ENCODE data around the gene HS2ST1. TPM values are rescaled to one million over a fixed set of nuclear protein-coding genes. Genes with fewer than 3 reads are reported as not detected.

The HS2ST1 gene
- total RNA-seq, 1 experiment from 2014 or later, result 30.1 TPM

GRCh38 chr1:86926883-86927282 lies 12.4 kb downstream of the HS2ST1 start (continued):
- TF ChIP-seq CTCF (IDR thresholded peaks at IDR 0.05 in 2 of 3, conservative IDR thresholded peaks at IDR 0.05 in 1 of 3; ENCODE audit: borderline replicate concordance in 1 of 3, insufficient read depth in 1 of 3, low read depth in 2 of 3, low read length in 2 of 3) (no peak), RAD21 (IDR thresholded peaks at IDR 0.05; ENCODE audit: low read depth) (no peak), YY1 (IDR thresholded peaks at IDR 0.05; ENCODE audit: extremely low read depth, insufficient replicate concordance, low read depth, low read length) (no peak), ZNF274 (IDR thresholded peaks at IDR 0.05; ENCODE audit: low read depth, low read length) (no peak), TCF7L2 (IDR thresholded peaks at IDR 0.05; ENCODE audit: borderline replicate concordance, extremely low read depth, insufficient read depth, insufficient read length) (no peak)

DNA sequence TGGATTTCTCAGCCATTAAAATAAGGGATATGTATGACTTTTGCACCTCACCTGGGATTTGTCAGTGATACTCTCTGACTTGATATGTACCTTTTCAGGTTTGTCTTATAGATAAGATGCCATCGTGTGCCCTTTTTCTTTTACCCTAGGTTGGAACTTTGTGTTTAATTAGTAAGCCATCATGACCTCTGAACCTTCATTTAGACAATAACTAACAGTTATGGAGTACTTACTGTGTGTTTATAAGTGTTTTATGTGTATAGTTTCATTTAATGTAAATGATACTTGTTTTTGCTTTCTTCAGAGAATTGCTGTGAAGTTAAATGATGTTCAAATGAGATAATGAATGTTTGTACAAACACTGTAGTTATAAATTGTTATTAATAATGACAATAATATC lies 14.4 kb downstream of the HS2ST1 start:
- DNase-seq (ENCODE audit: low read depth, low spot score) (no peak), ATAC-seq (no peak)
- no peak overlapping the region for H3K9ac ChIP-seq (ENCODE audit: low read length)
- no peaks in the 10 kb centered on the region; a peak in 1 of 4 replicates for H3K9me3 ChIP-seq (ENCODE audit: control insufficient read depth in 1 of 2, insufficient read depth in 1 of 2, low read depth in 1 of 2, low read length in 2 of 2)
- H4K20me1 ChIP-seq (ENCODE audit: insufficient read depth), result peaks cover 4% of the 10 kb centered on the region; the same call in 1 of the 2 replicates
- no TSS peak for BruUV-seq (replicated peaks)
- no peaks in the 10 kb centered on the region for H3K4me1 ChIP-seq (ENCODE audit: control insufficient read depth in 1 of 2, insufficient read depth in 2 of 2, low read length in 2 of 2)
- no peak overlapping the region for H2AFZ ChIP-seq (ENCODE audit: low read depth, low read length, poor library complexity, severe bottlenecking)
- POLR2A ChIA-PET, result no interaction called here
- H3K79me2 ChIP-seq (ENCODE audit: insufficient read depth, low read length), result peaks cover 65% of the 10 kb centered on the region
- no peak overlapping the region for H3K27ac ChIP-seq (ENCODE audit: low read depth, low read length)
- intact Hi-C loops (cut with micrococcal nuclease), result no loop called here
- no peaks in the 10 kb centered on the region for H3K9me2 ChIP-seq (ENCODE audit: insufficient read depth)
- no peak overlapping the region for H3K4me2 ChIP-seq (ENCODE audit: low read length)
- CTCF ChIA-PET, result no interaction called here
- H3K36me3 ChIP-seq (ENCODE audit: control insufficient read depth in 1 of 2, insufficient read depth in 2 of 2, low read length in 2 of 2), result no peaks in the 10 kb centered on the region
- no peaks in the 10 kb centered on the region for H3K27me3 ChIP-seq (ENCODE audit: insufficient read depth, low read length)
- RAD21 ChIA-PET (ENCODE audit: low non-redundant PET in 1 of 2, low total read pairs in 2 of 2, uncharacterized antibody in 2 of 2, unreplicated experiment in 2 of 2), result no interaction called here
- H3K4me3 ChIP-seq (replicated peaks in 1 of 2; ENCODE audit: low read depth in 1 of 2, low read length in 2 of 2), result no peak overlapping the region
- no peak for TF ChIP-seq MAX (IDR thresholded peaks at IDR 0.05)
- no peak for TF ChIP-seq CEBPB (IDR thresholded peaks at IDR 0.05; ENCODE audit: low read depth)
- TF ChIP-seq EZH2phosphoT487 (IDR thresholded peaks at IDR 0.05; ENCODE audit: borderline replicate concordance), result no peak
- TF ChIP-seq CTCF (IDR thresholded peaks at IDR 0.05 in 2 of 3, conservative IDR thresholded peaks at IDR 0.05 in 1 of 3; ENCODE audit: borderline replicate concordance in 1 of 3, insufficient read depth in 1 of 3, low read depth in 2 of 3, low read length in 2 of 3), result no peak
- no peak for TF ChIP-seq REST (IDR thresholded peaks at IDR 0.05; ENCODE audit: low read depth)
- TF ChIP-seq EZH2 (IDR thresholded peaks at IDR 0.05), result no peak
- no peak for TF ChIP-seq JUND (IDR thresholded peaks at IDR 0.05)
- no peak for TF ChIP-seq SRF (IDR thresholded peaks at IDR 0.05; ENCODE audit: low read depth)
- TF ChIP-seq ELF1 (IDR thresholded peaks at IDR 0.05; ENCODE audit: borderline replicate concordance, low read depth), result no peak
- TF ChIP-seq ATF3 (IDR thresholded peaks at IDR 0.05), result no peak
- no peak for TF ChIP-seq ZNF274 (IDR thresholded peaks at IDR 0.05; ENCODE audit: low read depth, low read length)
- no peak for TF ChIP-seq TCF7L2 (IDR thresholded peaks at IDR 0.05; ENCODE audit: borderline replicate concordance, extremely low read depth, insufficient read depth, insufficient read length)
- no peak for TF ChIP-seq EGR1 (IDR thresholded peaks at IDR 0.05; ENCODE audit: low read depth)
- no peak for TF ChIP-seq YY1 (IDR thresholded peaks at IDR 0.05; ENCODE audit: extremely low read depth, insufficient replicate concordance, low read depth, low read length)
- no peak for TF ChIP-seq POLR2AphosphoS5 (IDR thresholded peaks at IDR 0.05; ENCODE audit: low read depth, low read length)
- no peak for TF ChIP-seq RAD21 (IDR thresholded peaks at IDR 0.05; ENCODE audit: low read depth)

All from HCT116 (cell line).